ENCODE measurements around the gene PNMA6F. TPM values are rescaled to one million over a fixed set of nuclear protein-coding genes. Genes with fewer than 3 reads are reported as not detected.

PNMA6F gene
- total RNA-seq, 3 donors from 2014 or later: not detected

- no peak overlapping the region for H3K4me3 ChIP-seq
- ATAC-seq (no peak), DNase-seq (no peak)
- H3K36me3 ChIP-seq (ENCODE audit: low read depth): no peaks in the 10 kb centered on the region
- no peaks in the 10 kb centered on the region for H3K4me1 ChIP-seq (ENCODE audit: low read depth)
- no peak for TF ChIP-seq CTCF (IDR thresholded peaks at IDR 0.05)
- H3K9me3 ChIP-seq: no peaks in the 10 kb centered on the region
- intact Hi-C loops (cut with DNase I, micrococcal nuclease): no loop called here
Measured at GRCh38 chrX:153312041-153312440, 9.5 kb downstream of the PNMA6F start.

GRCh38 chrX:153310901-153311300 is 10.7 kb downstream of the PNMA6F start:
- no peaks in the 10 kb centered on the region for H3K4me1 ChIP-seq (ENCODE audit: low read depth)
- H3K36me3 ChIP-seq (ENCODE audit: low read depth): no peaks in the 10 kb centered on the region
- no peak overlapping the region for H3K4me3 ChIP-seq
- ATAC-seq: no peak
- intact Hi-C loops (cut with DNase I, micrococcal nuclease): no loop called here
- H3K9me3 ChIP-seq: no peaks in the 10 kb centered on the region
- no peak for TF ChIP-seq CTCF (IDR thresholded peaks at IDR 0.05)
- DNase-seq: no peak

GRCh38 chrX:153307276-153308178 is 14.0 kb downstream of the PNMA6F start:
- ATAC-seq: no peak
- DNase-seq: no peak
- no peaks in the 10 kb centered on the region for H3K4me1 ChIP-seq (ENCODE audit: low read depth)
- H3K36me3 ChIP-seq (ENCODE audit: low read depth): no peaks in the 10 kb centered on the region
- H3K4me3 ChIP-seq: no peak overlapping the region
- no peak for TF ChIP-seq CTCF (IDR thresholded peaks at IDR 0.05)
- no peaks in the 10 kb centered on the region for H3K9me3 ChIP-seq
- intact Hi-C loops (cut with DNase I, micrococcal nuclease): no loop called here

- intact Hi-C loops (cut with DNase I, micrococcal nuclease): no loop called here
- ATAC-seq (no peak), DNase-seq (no peak)
Measured at GRCh38 chrX:153306527-153307115, 14.9 kb downstream of the PNMA6F start.

GRCh38 chrX:153305972-153306371 is 15.6 kb downstream of the PNMA6F start:
- ATAC-seq (no peak), DNase-seq (no peak)
- Histone ChIP-seq H3K4me1 (ENCODE audit: low read depth) (no peaks in the 10 kb centered on the region), H3K9me3 (no peaks in the 10 kb centered on the region), H3K4me3 (no peak overlapping the region), H3K36me3 (ENCODE audit: low read depth) (no peaks in the 10 kb centered on the region)
- intact Hi-C loops (cut with DNase I, micrococcal nuclease): no loop called here
- no peak for TF ChIP-seq CTCF (IDR thresholded peaks at IDR 0.05)

More at GRCh38 chrX:153306527-153307115, 14.9 kb downstream of the PNMA6F start:
- H3K4me3 ChIP-seq: no peak overlapping the region
- H3K36me3 ChIP-seq (ENCODE audit: low read depth): no peaks in the 10 kb centered on the region
- H3K4me1 ChIP-seq (ENCODE audit: low read depth): no peaks in the 10 kb centered on the region
- no peaks in the 10 kb centered on the region for H3K9me3 ChIP-seq
- TF ChIP-seq CTCF (IDR thresholded peaks at IDR 0.05): no peak

Measured in mucosa of descending colon (tissue), 3 donors.